OCI-M2 (cell line): ENCODE data around the gene JAG2.

ENCODE experiments used
- DNase-seq: peaks from one replicate; lab custom pipeline; 2025; ENCODE audit not compliant: unreplicated experiment; lab: John Stamatoyannopoulos, UW

JAG2 gene

GRCh38 chr14:105141486-105142281 is 26.9 kb downstream of the JAG2 start:
- no peak for DNase-seq

- no peak for DNase-seq
Measured at GRCh38 chr14:105141026-105141425, 27.6 kb downstream of the JAG2 start.

- no peak for DNase-seq
Measured at GRCh38 chr14:105140581-105140980, 28.0 kb downstream of the JAG2 start.

GRCh38 chr14:105139831-105140239 is 28.7 kb downstream of the JAG2 start:
- DNase-seq: no peak

GRCh38 chr14:105139212-105139825 is 29.3 kb downstream of the JAG2 start:
- DNase-seq: no peak

- no peak for DNase-seq
Measured at GRCh38 chr14:105138551-105139111, 29.9 kb downstream of the JAG2 start.

- no peak for DNase-seq
Measured at GRCh38 chr14:105138021-105138541, 30.5 kb downstream of the JAG2 start.

- no peak for DNase-seq
Measured at GRCh38 chr14:105137481-105138020, 31.0 kb downstream of the JAG2 start.

GRCh38 chr14:105136401-105137322 is 31.9 kb downstream of the JAG2 start:
- DNase-seq: no peak

GRCh38 chr14:105135700-105136395 is 32.7 kb downstream of the JAG2 start:
- DNase-seq: no peak

- DNase-seq: no peak
Measured at GRCh38 chr14:105132921-105133654, 35.5 kb downstream of the JAG2 start.

GRCh38 chr14:105131241-105131640 is 37.3 kb downstream of the JAG2 start:
- no peak for DNase-seq

- no peak for DNase-seq
Measured at GRCh38 chr14:105128059-105128458, 40.5 kb downstream of the JAG2 start.

- no peak for DNase-seq
Measured at GRCh38 chr14:105126981-105127329, 41.6 kb downstream of the JAG2 start.

GRCh38 chr14:105126126-105126980 is 42.2 kb downstream of the JAG2 start:
- DNase-seq: no peak

- DNase-seq: no peak
Measured at GRCh38 chr14:105124823-105125222, 43.8 kb downstream of the JAG2 start.

GRCh38 chr14:105123981-105124765 is 44.4 kb downstream of the JAG2 start:
- DNase-seq: no peak
